ENCODE results near the gene RIMBP2. TPM values are rescaled to one million over a fixed set of nuclear protein-coding genes. Genes with fewer than 3 reads are reported as not detected.

RIMBP2 gene
- total RNA-seq, 1 experiment from 2014 or later, result 0.95 TPM

DNA sequence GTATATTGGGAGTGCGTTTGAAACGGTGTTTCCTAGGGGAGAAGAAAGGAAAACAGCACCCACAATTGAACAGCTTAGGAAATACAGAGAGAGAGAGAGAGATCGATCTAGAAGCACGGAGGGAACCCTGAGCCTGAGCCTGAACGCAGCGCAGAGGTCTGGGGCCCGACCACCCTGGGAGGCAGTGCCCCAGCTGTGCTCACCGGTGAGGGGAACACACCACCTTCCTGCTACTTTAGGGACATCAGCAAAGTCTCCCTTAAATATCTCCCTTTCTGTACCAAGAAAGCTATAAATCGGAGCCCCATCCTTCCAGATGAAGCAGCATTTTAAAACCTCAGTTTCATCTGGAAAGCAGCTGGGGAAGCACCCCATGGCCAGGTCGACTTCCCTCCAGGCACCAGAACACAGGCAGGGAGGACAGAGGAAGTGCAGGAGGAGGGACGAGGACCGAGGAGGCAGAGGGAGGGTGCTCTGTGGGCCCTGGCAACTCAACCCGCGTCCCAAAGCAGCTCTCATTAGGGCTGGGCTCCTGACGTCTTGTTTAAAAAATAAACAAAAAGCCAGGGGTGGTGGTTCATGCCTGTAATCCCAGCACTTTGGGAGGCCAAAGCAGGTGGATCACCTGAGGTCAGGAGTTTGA, 12.2 kb downstream of the RIMBP2 start:
- Histone ChIP-seq H3K27ac (ENCODE audit: low read depth, low read length, poor library complexity, severe bottlenecking) (no peak overlapping the region), H3K9me3 (ENCODE audit: low read depth, low read length, poor library complexity, severe bottlenecking) (no peaks in the 10 kb centered on the region), H3K4me3 (ENCODE audit: low read depth, low read length, poor library complexity, severe bottlenecking) (no peak overlapping the region), H3K36me3 (ENCODE audit: insufficient read depth, low read length, poor library complexity, severe bottlenecking) (no peaks in the 10 kb centered on the region), H3K4me1 (ENCODE audit: insufficient read depth, low read length, poor library complexity, severe bottlenecking) (no peaks in the 10 kb centered on the region), H3K27me3 (replicated peaks; ENCODE audit: insufficient read depth, low read depth, low read length, poor library complexity) (no peaks in the 10 kb centered on the region)
- TF ChIP-seq, protein P1, sequence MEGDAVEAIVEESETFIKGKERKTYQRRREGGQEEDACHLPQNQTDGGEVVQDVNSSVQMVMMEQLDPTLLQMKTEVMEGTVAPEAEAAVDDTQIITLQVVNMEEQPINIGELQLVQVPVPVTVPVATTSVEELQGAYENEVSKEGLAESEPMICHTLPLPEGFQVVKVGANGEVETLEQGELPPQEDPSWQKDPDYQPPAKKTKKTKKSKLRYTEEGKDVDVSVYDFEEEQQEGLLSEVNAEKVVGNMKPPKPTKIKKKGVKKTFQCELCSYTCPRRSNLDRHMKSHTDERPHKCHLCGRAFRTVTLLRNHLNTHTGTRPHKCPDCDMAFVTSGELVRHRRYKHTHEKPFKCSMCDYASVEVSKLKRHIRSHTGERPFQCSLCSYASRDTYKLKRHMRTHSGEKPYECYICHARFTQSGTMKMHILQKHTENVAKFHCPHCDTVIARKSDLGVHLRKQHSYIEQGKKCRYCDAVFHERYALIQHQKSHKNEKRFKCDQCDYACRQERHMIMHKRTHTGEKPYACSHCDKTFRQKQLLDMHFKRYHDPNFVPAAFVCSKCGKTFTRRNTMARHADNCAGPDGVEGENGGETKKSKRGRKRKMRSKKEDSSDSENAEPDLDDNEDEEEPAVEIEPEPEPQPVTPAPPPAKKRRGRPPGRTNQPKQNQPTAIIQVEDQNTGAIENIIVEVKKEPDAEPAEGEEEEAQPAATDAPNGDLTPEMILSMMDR (conservative IDR thresholded peaks at IDR 0.05; ENCODE audit: low read depth, low read length), result no peak
- no peak for TF ChIP-seq EZH2 (IDR thresholded peaks at IDR 0.05; ENCODE audit: borderline replicate concordance, low read depth, low read length, poor library complexity, severe bottlenecking)
- DNase-seq (ENCODE audit: low spot score), result no peak
- intact Hi-C loops (cut with micrococcal nuclease; ENCODE audit: unreplicated experiment), result no loop called here
- POLR2A ChIA-PET (ENCODE audit: low non-redundant PET), result no interaction called here
- CTCF ChIA-PET, result no interaction called here
- BruUV-seq (replicated peaks), result no TSS peak

DNA sequence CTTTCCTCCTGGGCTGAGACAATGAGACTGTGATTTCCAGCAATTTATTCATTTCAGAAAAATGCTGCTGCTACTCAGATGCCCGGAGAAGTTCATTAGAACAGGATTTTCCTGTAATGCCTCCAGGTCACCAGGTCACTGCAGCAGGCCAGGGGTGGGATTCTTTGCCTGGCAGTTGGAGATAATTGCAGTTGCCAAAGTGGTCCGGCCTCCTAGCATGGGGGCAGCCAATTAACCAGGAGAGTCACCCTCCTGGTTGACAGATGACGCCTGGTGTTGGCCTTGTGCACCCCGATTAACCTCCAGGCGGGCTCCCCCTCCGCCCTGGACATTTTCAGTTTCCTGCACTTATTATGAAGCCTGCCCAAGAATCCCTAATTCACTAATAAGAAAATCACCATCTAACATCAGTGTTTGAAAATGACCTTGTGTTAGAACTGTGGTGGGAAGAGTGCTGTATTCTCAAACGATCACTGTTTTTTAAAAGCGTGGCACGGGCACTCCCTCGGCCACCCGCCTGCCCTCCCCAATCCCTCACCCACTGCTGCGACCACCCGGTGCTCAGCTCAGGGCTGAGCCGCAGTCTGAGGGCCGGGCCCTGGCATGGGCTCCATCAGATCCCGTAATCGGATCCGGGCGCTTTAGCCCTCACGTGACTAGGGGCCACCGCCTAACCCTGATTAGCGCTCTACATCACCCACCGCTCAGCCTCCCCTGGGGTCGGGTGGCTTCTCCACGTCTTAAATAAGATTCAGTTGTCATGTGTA, 12.9 kb downstream of the RIMBP2 start:
- no peak overlapping the region for H3K27ac ChIP-seq (ENCODE audit: low read depth, low read length, poor library complexity, severe bottlenecking)
- no peak overlapping the region for H3K4me3 ChIP-seq (ENCODE audit: low read depth, low read length, poor library complexity, severe bottlenecking)
- intact Hi-C loops (cut with micrococcal nuclease; ENCODE audit: unreplicated experiment), result no loop called here
- no peaks in the 10 kb centered on the region for H3K27me3 ChIP-seq (replicated peaks; ENCODE audit: insufficient read depth, low read depth, low read length, poor library complexity)
- BruUV-seq (replicated peaks), result no TSS peak
- H3K9me3 ChIP-seq (ENCODE audit: low read depth, low read length, poor library complexity, severe bottlenecking), result no peaks in the 10 kb centered on the region
- no peak for TF ChIP-seq EZH2 (IDR thresholded peaks at IDR 0.05; ENCODE audit: borderline replicate concordance, low read depth, low read length, poor library complexity, severe bottlenecking)
- TF ChIP-seq, protein P1 (conservative IDR thresholded peaks at IDR 0.05; ENCODE audit: low read depth, low read length), result no peak
- H3K36me3 ChIP-seq (ENCODE audit: insufficient read depth, low read length, poor library complexity, severe bottlenecking), result no peaks in the 10 kb centered on the region
- POLR2A ChIA-PET (ENCODE audit: low non-redundant PET), result no interaction called here
- no peaks in the 10 kb centered on the region for H3K4me1 ChIP-seq (ENCODE audit: insufficient read depth, low read length, poor library complexity, severe bottlenecking)
- CTCF ChIA-PET, result no interaction called here
- no peak for DNase-seq (ENCODE audit: low spot score)

DNA sequence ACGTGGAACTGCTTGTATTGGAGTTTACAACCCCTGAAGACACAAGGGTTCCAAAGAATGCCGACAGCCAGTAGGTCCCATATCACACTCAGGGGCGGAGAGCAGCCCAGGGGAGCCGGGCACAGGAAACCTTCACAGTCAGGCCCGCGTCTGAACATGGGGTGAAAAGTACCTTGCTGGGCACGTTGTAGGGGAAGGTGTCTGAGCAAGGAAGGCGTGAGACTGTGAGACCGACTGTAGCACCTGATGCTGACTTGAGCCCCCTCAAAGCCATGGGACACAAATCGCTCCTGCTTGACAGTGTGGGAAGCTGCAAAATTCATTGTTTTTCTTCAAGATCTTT, 14.7 kb downstream of the RIMBP2 start:
- H3K27ac ChIP-seq (ENCODE audit: low read depth, low read length, poor library complexity, severe bottlenecking), result no peak overlapping the region
- CTCF ChIA-PET, result no interaction called here
- intact Hi-C loops (cut with micrococcal nuclease; ENCODE audit: unreplicated experiment), result no loop called here

More for the DNA sequence above, 14.7 kb downstream of the RIMBP2 start:
- H3K4me1 ChIP-seq (ENCODE audit: insufficient read depth, low read length, poor library complexity, severe bottlenecking), result no peaks in the 10 kb centered on the region
- DNase-seq (ENCODE audit: low spot score), result no peak
- no TSS peak for BruUV-seq (replicated peaks)
- H3K4me3 ChIP-seq (ENCODE audit: low read depth, low read length, poor library complexity, severe bottlenecking), result no peak overlapping the region
- TF ChIP-seq, protein P1 (conservative IDR thresholded peaks at IDR 0.05; ENCODE audit: low read depth, low read length), result no peak
- TF ChIP-seq EZH2 (IDR thresholded peaks at IDR 0.05; ENCODE audit: borderline replicate concordance, low read depth, low read length, poor library complexity, severe bottlenecking), result no peak
- no peaks in the 10 kb centered on the region for H3K36me3 ChIP-seq (ENCODE audit: insufficient read depth, low read length, poor library complexity, severe bottlenecking)
- H3K27me3 ChIP-seq (replicated peaks; ENCODE audit: insufficient read depth, low read depth, low read length, poor library complexity), result peaks cover 4% of the 10 kb centered on the region
- POLR2A ChIA-PET (ENCODE audit: low non-redundant PET), result no interaction called here
- no peaks in the 10 kb centered on the region for H3K9me3 ChIP-seq (ENCODE audit: low read depth, low read length, poor library complexity, severe bottlenecking)
